Measurements from ENCODE around the gene C2orf69.

Gene C2orf69

GRCh38 chr2:199968126-199968525 is 57.0 kb downstream of the C2orf69 start:
- DNase-seq (ENCODE audit: low read depth), result no peak

- no peak for DNase-seq (ENCODE audit: low read depth)
Observed at GRCh38 chr2:199972088-199972626, 61.1 kb downstream of the C2orf69 start.

GRCh38 chr2:199973703-199974102 is 62.6 kb downstream of the C2orf69 start:
- DNase-seq (ENCODE audit: low read depth), result no peak

GRCh38 chr2:199975273-199975895 is 64.3 kb downstream of the C2orf69 start:
- no peak for DNase-seq (ENCODE audit: low read depth)

All from activated gamma-delta T cell treated with anti-CD3 and anti-CD28 coated beads, Interleukin-2, amount 50 U/mL, for 16 hours (primary cell).